OCI-M2 (cell line): ENCODE results near the gene CHIA.
"Not testable (repeated sequence)": the region's sequence is repeated elsewhere in the genome, so short reads cannot be mapped to it uniquely, and the experiment has no call there.

Experiments
- DNase-seq: peaks from one replicate; lab custom pipeline; 2025; ENCODE audit not compliant: unreplicated experiment; lab: John Stamatoyannopoulos, UW

Gene CHIA

GRCh38 chr1:111283838-111284237, 6.8 kb upstream of the CHIA start:
- no peak for DNase-seq

GRCh38 chr1:111285879-111286278, 4.8 kb upstream of the CHIA start:
- no peak for DNase-seq

GRCh38 chr1:111286912-111287311, 3.7 kb upstream of the CHIA start:
- DNase-seq = no peak

- DNase-seq = no peak
These were observed 1.3 kb upstream of the CHIA start for GRCh38 chr1:111289371-111289770.

- no peak for DNase-seq
These were observed 547 bp upstream of the CHIA start for GRCh38 chr1:111290104-111290503.

- no peak for DNase-seq
These were observed 3.7 kb downstream of the CHIA start for GRCh38 chr1:111294390-111294789.

GRCh38 chr1:111302374-111302773, 11.7 kb downstream of the CHIA start:
- no peak for DNase-seq

- no peak for DNase-seq
These were observed 19.0 kb downstream of the CHIA start for GRCh38 chr1:111309690-111310089.

- no peak for DNase-seq
These were observed 27.9 kb downstream of the CHIA start for GRCh38 chr1:111318523-111318922.

- DNase-seq = no peak
These were observed 29.6 kb downstream of the CHIA start for GRCh38 chr1:111320066-111320879.

- no peak for DNase-seq
These were observed 32.6 kb downstream of the CHIA start for GRCh38 chr1:111323231-111323630.

GRCh38 chr1:111332190-111332589, 41.5 kb downstream of the CHIA start:
- no peak for DNase-seq

- no peak for DNase-seq
These were observed 43.5 kb downstream of the CHIA start for GRCh38 chr1:111334169-111334568.

GRCh38 chr1:111335214-111335877, 44.7 kb downstream of the CHIA start:
- DNase-seq = not testable (repeated sequence)

- DNase-seq = not testable (repeated sequence)
These were observed 48.2 kb downstream of the CHIA start for GRCh38 chr1:111338849-111339248.

GRCh38 chr1:111346089-111346885, 55.6 kb downstream of the CHIA start:
- DNase-seq = no peak

GRCh38 chr1:111347026-111347425, 56.4 kb downstream of the CHIA start:
- DNase-seq = no peak

- DNase-seq = no peak
These were observed 61.0 kb downstream of the CHIA start for GRCh38 chr1:111351700-111352099.

GRCh38 chr1:111354584-111354983, 63.9 kb downstream of the CHIA start:
- DNase-seq = no peak

- no peak for DNase-seq
These were observed 68.3 kb downstream of the CHIA start for GRCh38 chr1:111358964-111359363.

GRCh38 chr1:111359376-111359775, 68.7 kb downstream of the CHIA start:
- DNase-seq = no peak

GRCh38 chr1:111360257-111360656, 69.6 kb downstream of the CHIA start:
- DNase-seq = not testable (repeated sequence)
